T-helper 1 cell treated with Interleukin-12 subunit alpha and Interleukin-12 subunit beta and Interleukin-4 antibody, amounts not matched to agents 30 μg/mL and 1 μg/mL, for 36 hours (primary cell): Measurements from ENCODE around the gene SULT2A1.
"Not testable (repeated sequence)": the region's sequence is repeated elsewhere in the genome, so short reads cannot be mapped to it uniquely, and the experiment has no call there.

ENCODE experiments used
- H3K27ac Mint-ChIP-seq: one replicate; pipeline ENCODE4 v1.8.0; 2021; ENCODE audit warnings: mild to moderate bottlenecking, mixed read lengths
- H3K27me3 Mint-ChIP-seq: one replicate; pipeline ENCODE4 v1.8.0; 2021; ENCODE audit warnings: low read depth, mixed read lengths
- H3K36me3 Mint-ChIP-seq: one replicate; pipeline ENCODE4 v1.8.0; 2021; ENCODE audit warnings: low read depth, mixed read lengths
- H3K4me1 Mint-ChIP-seq: one replicate; pipeline ENCODE4 v1.8.0; 2021; ENCODE audit warnings: low read depth, mixed read lengths
- H3K4me3 Mint-ChIP-seq: one replicate; pipeline ENCODE4 v1.8.0; 2021; ENCODE audit warnings: mild to moderate bottlenecking, moderate library complexity, mixed read lengths
- H3K9me3 Mint-ChIP-seq: one replicate; pipeline ENCODE4 v1.8.0; 2021; ENCODE audit warnings: mixed read lengths

Gene SULT2A1

DNA sequence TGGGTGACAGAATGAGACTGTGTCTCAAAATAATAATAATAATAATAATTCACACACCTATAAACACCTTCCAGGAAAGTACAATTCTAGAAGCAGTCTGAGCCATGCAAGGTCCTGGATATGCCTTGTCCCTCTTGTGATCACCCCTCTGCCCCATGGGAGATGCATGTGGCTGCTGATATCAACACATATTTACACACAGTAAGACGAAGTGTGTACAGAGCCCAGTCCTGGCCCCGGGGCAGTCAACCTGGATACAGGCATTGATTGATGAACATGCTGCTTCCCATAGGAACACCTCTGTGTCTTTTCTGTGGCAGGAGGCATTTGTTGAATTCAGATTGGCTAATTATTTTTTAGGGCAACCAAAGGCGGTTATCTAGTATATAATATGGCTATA is 3.2 kb downstream of the SULT2A1 start:
- Mint-ChIP-seq H3K9me3 (peaks cover 4% of the 10 kb centered on the region), H3K4me1 (no peaks in the 10 kb centered on the region), H3K27ac (no peak overlapping the region), H3K36me3 (no peaks in the 10 kb centered on the region), H3K4me3 (no peak overlapping the region), H3K27me3 (peaks cover 16% of the 10 kb centered on the region)

DNA sequence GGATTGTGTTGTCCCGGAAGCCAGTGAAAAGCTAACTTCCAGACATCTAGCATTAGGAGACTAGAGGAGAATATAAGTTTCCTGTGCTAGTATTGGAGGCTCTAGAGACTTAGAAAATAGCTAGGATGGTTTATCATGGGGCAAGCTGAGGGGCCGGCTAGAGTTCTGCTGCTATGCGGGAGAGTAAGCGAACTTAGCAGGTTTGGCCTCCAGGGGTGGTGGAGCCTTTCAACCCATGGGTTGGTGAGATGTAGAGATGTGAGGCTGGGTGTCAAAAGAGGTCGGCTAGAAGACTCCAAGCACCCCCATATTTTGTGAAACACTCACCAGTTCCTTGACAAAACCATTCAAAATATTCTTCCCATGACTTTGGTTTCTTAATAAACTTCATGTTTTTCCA is 4.4 kb downstream of the SULT2A1 start:
- Mint-ChIP-seq H3K9me3 (peaks cover 4% of the 10 kb centered on the region), H3K27me3 (peaks cover 13% of the 10 kb centered on the region), H3K4me3 (no peak overlapping the region), H3K27ac (no peak overlapping the region), H3K4me1 (no peaks in the 10 kb centered on the region), H3K36me3 (no peaks in the 10 kb centered on the region)

DNA sequence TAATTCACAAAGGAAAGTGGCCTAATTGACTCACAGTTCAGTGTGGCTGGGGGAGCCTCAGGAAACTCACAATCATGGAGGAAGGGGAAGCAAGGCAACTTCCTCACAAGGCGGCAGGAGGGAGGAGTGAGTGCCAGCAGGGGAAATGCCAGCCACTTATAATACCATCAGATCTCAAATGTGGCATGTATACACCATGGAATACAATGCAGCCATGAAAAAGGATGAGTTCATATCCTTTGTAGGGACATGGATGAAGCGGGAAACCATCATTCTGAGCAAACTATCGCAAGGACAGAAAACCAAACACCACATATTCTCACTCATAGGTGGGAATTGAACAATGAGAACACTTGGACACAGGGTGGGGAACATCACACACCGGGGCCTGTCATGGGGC is 6.7 kb downstream of the SULT2A1 start:
- H3K4me3 Mint-ChIP-seq: not testable (repeated sequence)

DNA sequence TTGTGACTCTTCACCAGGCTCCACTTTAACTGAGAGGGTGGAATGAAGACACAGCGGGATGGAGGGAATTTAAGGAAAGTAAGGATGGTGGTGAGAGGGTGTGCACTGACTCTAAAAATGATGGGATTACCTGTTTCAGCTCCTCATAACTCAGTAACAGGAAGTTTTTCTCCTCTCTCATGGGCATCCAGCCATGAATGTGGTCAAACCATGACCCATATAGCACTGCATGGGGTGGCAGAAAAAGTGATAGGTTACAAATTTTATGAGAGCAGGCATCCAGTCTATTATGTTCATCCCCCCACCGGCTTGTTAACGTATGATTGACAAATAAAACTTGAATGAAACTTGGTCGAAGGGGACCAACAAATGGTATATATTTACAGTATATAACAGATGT is 7.2 kb downstream of the SULT2A1 start:
- H3K27me3 Mint-ChIP-seq: no peaks in the 10 kb centered on the region
- H3K36me3 Mint-ChIP-seq: no peaks in the 10 kb centered on the region
- H3K4me1 Mint-ChIP-seq: no peaks in the 10 kb centered on the region
- H3K4me3 Mint-ChIP-seq: no peak overlapping the region
- H3K27ac Mint-ChIP-seq: no peak overlapping the region
- H3K9me3 Mint-ChIP-seq: peaks cover 4% of the 10 kb centered on the region

More for the DNA sequence above, 6.7 kb downstream of the SULT2A1 start:
- not testable (repeated sequence) for H3K27me3 Mint-ChIP-seq, H3K36me3 Mint-ChIP-seq, H3K4me1 Mint-ChIP-seq, H3K27ac Mint-ChIP-seq, H3K9me3 Mint-ChIP-seq

DNA sequence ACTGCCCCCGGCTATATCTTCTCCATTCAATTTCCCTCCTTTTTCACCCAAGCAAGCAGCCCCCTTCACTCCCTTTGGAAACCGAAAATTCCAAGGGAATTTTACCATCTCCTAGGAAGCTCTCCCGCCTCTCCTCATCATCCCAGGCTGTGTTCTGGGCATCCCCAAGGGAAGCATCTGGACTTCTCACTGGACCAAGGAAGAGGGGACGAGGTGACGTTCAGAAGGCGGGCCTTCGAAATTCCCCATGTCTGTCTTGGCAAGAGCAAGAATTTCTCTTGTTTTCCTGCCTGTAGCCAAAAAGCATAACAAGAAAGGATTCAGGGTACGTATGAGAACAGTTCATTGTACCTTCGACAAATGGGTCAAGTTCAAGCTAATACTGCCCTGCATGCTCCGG is 20.9 kb downstream of the SULT2A1 start:
- H3K4me1 Mint-ChIP-seq: peaks cover 2% of the 10 kb centered on the region
- H3K4me3 Mint-ChIP-seq: no peak overlapping the region
- H3K27ac Mint-ChIP-seq: no peak overlapping the region
- peaks cover 9% of the 10 kb centered on the region for H3K27me3 Mint-ChIP-seq
- H3K36me3 Mint-ChIP-seq: no peaks in the 10 kb centered on the region
- H3K9me3 Mint-ChIP-seq: no peaks in the 10 kb centered on the region

DNA sequence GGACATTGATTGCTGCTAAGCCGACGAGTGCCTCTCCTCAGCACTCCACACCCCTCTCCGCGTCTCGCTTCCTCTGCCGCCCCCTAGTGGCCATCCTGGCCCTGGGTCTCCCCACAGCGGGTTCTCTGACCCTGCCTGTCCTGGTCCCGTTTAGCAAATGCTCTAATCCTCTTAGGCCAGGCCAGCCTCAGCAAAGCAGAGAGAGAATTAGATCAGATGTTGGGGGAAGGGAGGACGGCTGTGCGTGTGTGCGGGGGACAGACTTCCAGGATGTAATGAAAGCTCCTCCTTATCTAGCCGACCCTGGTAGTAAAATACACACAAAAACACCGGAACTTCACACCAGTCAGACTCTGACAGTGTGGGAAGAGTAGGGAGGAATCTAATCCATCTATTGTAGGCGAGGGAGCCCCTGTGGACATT is 22.6 kb downstream of the SULT2A1 start:
- H3K4me3 Mint-ChIP-seq: no peak overlapping the region
- no peak overlapping the region for H3K27ac Mint-ChIP-seq
- H3K27me3 Mint-ChIP-seq: peaks cover 9% of the 10 kb centered on the region
- no peaks in the 10 kb centered on the region for H3K9me3 Mint-ChIP-seq
- H3K36me3 Mint-ChIP-seq: no peaks in the 10 kb centered on the region
- no peaks in the 10 kb centered on the region for H3K4me1 Mint-ChIP-seq

DNA sequence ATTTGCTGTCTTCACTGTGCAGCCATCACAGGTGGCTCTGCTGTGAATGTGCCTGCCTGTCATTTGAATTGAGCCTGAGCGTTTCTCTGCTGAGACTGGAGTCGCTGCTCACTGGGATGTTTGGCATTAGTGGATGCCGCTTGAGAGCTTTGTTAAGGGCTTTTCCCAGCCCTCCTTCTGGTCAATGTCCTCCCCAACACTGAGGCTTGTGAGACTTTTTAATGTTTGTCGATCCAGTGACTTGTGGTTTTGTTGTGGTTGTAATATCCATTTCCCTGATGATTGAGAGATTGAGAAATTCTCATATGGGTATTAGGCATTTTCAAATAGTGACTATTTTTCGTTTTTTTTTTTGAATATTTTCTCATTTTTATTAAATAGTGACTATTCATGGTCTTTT is 24.5 kb downstream of the SULT2A1 start:
- Mint-ChIP-seq H3K4me3 (no peak overlapping the region), H3K27me3 (peaks cover 9% of the 10 kb centered on the region), H3K36me3 (no peaks in the 10 kb centered on the region), H3K9me3 (no peaks in the 10 kb centered on the region), H3K27ac (no peak overlapping the region), H3K4me1 (no peaks in the 10 kb centered on the region)

DNA sequence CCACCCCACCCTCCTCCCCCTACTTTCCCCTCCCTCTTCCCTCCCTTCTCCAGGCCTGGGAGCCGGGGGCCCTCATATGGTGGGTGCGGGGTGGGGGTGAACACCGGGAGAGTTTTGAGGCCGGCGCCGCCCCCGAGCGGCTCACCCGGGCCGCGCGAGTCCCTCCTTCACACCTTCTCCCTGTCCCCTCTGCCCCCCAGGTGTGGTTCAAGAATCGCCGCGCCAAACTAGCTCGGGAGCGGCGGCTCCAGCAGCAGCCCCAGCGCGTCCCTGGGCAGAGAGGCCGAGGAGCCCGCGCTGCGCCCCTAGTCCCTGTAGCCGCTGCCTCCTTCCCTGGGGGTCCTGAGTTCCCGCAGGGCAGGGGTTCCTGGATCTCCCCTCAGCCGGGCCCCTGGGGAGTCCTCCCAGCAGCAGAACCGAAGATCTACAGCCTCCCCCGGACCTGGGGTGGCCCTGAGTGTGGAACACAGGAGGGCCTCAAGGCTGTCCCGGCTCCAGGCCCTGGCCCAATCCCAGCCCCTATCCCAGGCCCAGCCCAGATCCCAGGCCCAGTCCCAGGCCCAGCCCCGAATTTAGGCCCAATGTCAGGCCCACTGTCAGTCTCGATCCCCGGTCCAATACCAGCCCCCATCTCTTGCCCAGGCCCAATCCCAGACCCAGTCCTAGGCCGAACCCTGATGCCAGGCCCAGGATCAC is 25.4 kb downstream of the SULT2A1 start:
- H3K9me3 Mint-ChIP-seq: no peaks in the 10 kb centered on the region
- H3K27me3 Mint-ChIP-seq: peaks cover 9% of the 10 kb centered on the region

DNA sequence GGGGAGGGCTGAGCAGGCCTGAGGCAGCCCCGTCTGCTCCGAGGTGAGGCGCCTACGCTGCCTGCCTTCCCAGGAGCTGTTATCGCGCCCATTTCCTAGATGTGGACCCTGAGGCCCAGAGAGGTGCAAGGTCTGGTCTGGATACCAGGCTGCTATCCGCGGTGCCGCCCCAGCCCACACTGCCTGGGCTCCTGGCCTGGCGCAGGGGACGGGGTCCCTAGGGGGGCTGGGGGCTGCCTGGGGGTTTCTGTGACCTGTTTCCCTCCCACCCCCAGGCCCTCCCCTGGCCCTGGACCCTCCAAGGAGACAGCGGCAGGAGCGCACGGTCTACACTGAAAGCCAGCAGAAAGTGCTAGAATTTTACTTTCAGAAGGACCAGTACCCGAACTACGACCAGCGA is 26.3 kb downstream of the SULT2A1 start:
- H3K9me3 Mint-ChIP-seq, H3K4me1 Mint-ChIP-seq, H3K4me3 Mint-ChIP-seq, H3K27ac Mint-ChIP-seq, H3K36me3 Mint-ChIP-seq: not testable (repeated sequence)
- H3K27me3 Mint-ChIP-seq: peaks cover 14% of the 10 kb centered on the region

More for the DNA sequence above, 25.4 kb downstream of the SULT2A1 start:
- no peaks in the 10 kb centered on the region for H3K36me3 Mint-ChIP-seq
- no peaks in the 10 kb centered on the region for H3K4me1 Mint-ChIP-seq
- no peak overlapping the region for H3K4me3 Mint-ChIP-seq
- no peak overlapping the region for H3K27ac Mint-ChIP-seq

DNA sequence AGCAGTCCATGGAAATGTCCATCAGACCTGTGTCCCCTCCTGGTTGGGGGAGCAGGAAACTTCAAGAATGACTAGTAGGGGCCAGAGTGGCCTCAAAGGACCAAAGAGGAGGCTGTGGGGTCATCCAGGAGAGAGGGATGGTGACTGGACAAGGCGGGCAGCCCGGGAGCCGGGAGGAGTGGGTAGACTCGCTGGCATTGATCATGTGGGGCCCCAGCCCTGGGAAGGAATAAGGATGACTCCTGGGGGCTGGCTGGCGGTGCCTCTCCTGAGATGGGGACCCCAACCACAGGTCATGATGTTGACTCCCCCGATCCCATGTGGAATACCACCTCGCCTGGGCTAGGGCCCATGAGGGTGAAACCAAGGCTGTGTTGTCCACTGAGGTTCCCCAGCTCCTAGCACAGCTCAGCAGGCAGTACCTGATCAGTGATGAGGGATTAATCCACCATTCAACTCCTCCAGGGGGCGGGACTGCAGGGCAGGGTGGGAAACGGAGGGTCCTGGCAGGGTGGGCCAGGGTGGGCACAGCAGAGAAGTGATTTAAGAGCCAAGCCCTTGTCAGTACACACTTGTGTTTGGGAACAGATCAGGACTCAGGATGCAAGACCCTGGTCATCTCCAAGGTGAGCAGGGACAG is 27.3 kb downstream of the SULT2A1 start, which contains the start of gene TPRX2:
Gene TPRX2 (plus strand): TSS at position 590 of the 640 bp plus-strand sequence. CDS start 12 bp downstream, at position 602.
- not testable (repeated sequence) for H3K36me3 Mint-ChIP-seq, H3K4me3 Mint-ChIP-seq, H3K27ac Mint-ChIP-seq, H3K9me3 Mint-ChIP-seq, H3K4me1 Mint-ChIP-seq
- H3K27me3 Mint-ChIP-seq: peaks cover 14% of the 10 kb centered on the region

DNA sequence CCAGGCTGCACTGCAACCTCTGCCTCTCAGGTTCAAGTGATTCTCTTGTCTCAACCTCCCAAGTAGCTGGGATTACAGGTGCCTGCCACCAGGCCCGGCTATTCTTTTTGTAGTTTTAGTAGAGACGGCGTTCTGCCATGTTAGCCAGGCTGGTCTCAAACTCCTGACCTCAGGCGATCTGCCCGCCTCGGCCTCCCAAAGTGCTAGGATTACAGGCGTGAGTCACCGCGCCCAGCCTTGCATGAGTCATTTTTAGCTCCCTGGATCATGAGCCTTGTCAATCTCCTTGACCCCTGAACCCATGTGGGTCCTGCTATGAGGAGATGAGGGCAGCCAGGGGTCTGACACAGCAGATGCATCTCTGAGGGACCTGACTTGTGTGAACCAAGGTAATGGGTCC is 27.9 kb downstream of the SULT2A1 start:
- H3K27ac Mint-ChIP-seq, H3K4me1 Mint-ChIP-seq, H3K36me3 Mint-ChIP-seq, H3K9me3 Mint-ChIP-seq, H3K27me3 Mint-ChIP-seq, H3K4me3 Mint-ChIP-seq: not testable (repeated sequence)

DNA sequence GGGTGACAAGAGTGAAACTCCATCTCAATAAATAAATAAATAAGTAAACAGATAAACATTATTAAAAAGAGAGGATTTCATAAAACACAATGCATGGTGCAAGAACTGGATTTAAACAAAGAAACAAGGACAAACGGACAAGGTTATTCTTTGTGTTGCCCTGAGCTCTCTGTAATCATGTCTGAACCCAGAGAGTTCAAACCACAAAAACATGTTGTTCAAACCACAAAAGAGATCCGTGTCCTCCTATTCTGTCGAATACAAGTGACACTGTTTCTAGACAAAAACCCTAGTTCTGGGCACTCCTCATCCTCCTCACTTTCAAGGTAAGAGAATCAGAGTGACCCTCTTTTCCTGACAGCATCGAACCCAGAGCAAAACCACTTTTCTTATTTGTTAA is 31.7 kb downstream of the SULT2A1 start:
- Mint-ChIP-seq H3K9me3 (no peaks in the 10 kb centered on the region), H3K4me3 (no peak overlapping the region), H3K27me3 (peaks cover 28% of the 10 kb centered on the region), H3K27ac (no peak overlapping the region), H3K36me3 (no peaks in the 10 kb centered on the region), H3K4me1 (peaks cover 1% of the 10 kb centered on the region)

DNA sequence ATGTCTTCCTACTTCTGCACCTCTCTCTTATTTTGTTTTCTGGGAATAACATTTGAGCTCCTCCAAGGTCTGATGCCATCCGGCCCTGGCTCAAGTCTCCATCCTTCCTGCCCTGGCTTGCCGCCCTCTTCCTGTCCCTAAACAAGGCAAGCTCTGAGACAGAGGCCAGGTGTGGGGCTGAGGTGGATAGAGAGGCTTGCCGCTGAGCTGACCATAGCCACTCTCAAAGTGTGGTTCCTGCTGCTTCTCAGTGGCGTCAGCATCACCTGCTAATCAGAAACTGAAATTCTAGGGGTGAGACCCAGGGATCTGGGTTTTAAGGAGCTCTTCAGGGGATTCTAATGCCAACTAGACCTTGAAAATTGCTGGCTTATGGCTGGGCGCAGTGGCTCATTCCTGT is 33.1 kb downstream of the SULT2A1 start:
- Mint-ChIP-seq H3K27me3 (peaks cover 39% of the 10 kb centered on the region), H3K9me3 (no peaks in the 10 kb centered on the region), H3K27ac (no peak overlapping the region), H3K4me1 (peaks cover 6% of the 10 kb centered on the region), H3K36me3 (no peaks in the 10 kb centered on the region), H3K4me3 (no peak overlapping the region)

DNA sequence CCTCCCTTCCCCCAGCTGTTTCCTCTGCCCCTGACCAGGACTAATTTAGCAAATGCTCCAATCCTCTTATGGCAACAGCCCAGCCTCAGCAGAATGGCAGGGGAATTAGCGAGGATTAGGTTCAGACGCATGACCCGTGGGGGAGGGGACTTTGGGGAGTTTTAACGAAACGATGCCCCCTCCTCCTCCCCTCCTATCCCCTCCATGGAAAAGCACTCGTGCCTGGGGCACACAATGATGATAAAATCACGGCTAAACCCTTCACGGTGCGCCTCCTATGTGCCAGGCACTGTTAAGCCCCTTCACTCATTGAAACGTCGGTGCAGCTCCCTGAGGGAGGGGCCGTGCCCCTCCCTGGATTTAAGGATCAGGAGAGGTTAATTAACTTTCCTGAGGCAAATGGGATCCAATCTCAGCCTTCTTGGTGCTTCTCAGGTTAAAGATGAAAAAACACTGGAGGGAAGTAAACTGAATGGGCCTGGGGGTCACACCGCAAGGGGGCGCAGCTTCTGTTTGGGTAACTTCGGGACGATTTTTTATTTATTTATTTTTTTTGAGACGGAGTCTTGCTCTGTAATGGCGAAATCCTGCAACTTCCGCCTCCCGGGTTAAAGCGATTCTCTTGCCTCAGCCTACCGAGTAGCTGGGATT is 37.2 kb downstream of the SULT2A1 start:
- Mint-ChIP-seq H3K27ac (no peak overlapping the region), H3K36me3 (no peaks in the 10 kb centered on the region), H3K4me1 (peaks cover 6% of the 10 kb centered on the region), H3K9me3 (no peaks in the 10 kb centered on the region), H3K4me3 (no peak overlapping the region), H3K27me3 (peaks cover 35% of the 10 kb centered on the region)

DNA sequence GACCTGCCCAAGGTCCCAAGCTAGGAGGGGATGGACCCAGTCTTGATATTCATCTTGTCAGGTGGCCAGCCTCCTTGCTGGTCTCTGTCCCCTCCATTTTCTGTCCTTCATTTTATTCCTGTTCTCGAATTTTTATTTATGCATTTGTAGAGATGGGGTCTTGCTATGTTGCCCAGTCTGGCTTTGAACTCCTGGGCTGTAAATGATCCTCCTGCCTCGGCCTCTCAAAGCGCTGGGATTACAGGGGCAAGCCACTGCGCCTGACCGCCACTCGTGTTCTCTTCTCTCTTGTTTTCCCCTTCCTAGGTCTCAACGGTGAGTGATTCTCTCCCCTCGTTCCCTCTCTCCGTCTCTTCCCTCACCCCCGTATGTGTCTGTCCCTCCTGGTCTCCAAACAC is 37.7 kb downstream of the SULT2A1 start:
- Mint-ChIP-seq H3K9me3 (no peaks in the 10 kb centered on the region), H3K36me3 (no peaks in the 10 kb centered on the region), H3K4me1 (peaks cover 6% of the 10 kb centered on the region), H3K4me3 (no peak overlapping the region), H3K27ac (peak overlapping the region; percentile 55), H3K27me3 (peaks cover 35% of the 10 kb centered on the region)
